Prostate gland (tissue), 2 donors: ENCODE results near the gene NDUFS6.

Source experiments
- CTCF ChIP-seq, 4 experiments: fragments of 200-600 bp in 2 of 4; fragments of 450-650 bp in 2 of 4; sonication (generic) in 2 of 4; IDR thresholded peaks; 1 replicate in 3 of 4; 2 replicates in 1 of 4; pipeline ENCODE4 v1.5.1; 2016 to 2019; ENCODE audit warnings: antibody characterized with exemption in 4 of 4, mild to moderate bottlenecking in 2 of 4, moderate library complexity in 2 of 4
- POLR2A ChIP-seq: fragments of 450-650 bp; IDR thresholded peaks from one replicate; pipeline ENCODE4 v1.6.1; 2016; ENCODE audit warnings: antibody characterized with exemption, mild to moderate bottlenecking
- POLR2AphosphoS5 ChIP-seq: sonication (generic); formaldehyde crosslinking; IDR thresholded peaks from one replicate; pipeline ENCODE4 v1.6.1; 2017; ENCODE audit warnings: antibody characterized with exemption

GRCh38 chr5:1783216-1783554, 18.0 kb upstream of the NDUFS6 start:
- no peak for TF ChIP-seq CTCF (IDR thresholded peaks at IDR 0.05)
- TF ChIP-seq POLR2AphosphoS5: no peak
- no peak for TF ChIP-seq POLR2A
